ENCODE data around the gene BRMS1L.

BRMS1L gene

DNA sequence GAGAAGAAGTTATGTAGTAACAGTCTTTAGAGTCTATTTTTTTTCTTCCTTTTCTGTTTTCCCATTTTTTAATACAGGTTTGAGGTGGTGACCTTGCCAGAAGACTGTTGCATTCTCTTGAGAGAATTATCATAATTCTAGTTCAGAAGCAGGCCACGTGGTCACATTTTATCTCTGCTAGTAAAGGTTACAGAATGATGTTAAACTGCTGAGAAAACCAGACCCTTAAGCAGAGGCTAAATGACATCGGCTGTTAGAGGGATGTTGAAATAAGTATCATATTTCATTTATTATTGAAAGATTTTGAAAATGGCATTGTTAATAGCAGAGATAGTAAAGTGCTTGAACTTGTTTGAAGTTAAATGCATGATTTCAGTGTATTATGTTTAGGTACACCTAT is 49.2 kb downstream of the BRMS1L start:
- DNase-seq, result no peak

DNA sequence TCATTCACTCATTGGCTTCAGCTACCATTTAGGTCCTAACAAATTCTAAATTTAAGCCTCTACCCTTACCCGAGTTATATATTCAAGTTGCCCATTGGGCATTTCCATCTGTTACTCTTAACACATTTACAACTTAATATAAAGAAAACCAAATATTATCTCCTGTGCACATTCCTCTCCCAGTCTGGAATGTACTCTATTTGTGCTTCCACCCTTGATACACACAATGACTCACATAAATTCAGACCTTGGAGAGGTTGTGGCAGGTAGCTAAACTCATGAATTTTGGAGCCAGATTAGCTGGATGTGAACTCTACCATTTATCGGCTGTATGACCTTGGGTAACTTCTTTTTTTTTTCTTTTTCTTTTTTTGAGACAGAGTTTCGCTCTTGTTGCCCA is 51.1 kb downstream of the BRMS1L start:
- DNase-seq, result no peak

DNA sequence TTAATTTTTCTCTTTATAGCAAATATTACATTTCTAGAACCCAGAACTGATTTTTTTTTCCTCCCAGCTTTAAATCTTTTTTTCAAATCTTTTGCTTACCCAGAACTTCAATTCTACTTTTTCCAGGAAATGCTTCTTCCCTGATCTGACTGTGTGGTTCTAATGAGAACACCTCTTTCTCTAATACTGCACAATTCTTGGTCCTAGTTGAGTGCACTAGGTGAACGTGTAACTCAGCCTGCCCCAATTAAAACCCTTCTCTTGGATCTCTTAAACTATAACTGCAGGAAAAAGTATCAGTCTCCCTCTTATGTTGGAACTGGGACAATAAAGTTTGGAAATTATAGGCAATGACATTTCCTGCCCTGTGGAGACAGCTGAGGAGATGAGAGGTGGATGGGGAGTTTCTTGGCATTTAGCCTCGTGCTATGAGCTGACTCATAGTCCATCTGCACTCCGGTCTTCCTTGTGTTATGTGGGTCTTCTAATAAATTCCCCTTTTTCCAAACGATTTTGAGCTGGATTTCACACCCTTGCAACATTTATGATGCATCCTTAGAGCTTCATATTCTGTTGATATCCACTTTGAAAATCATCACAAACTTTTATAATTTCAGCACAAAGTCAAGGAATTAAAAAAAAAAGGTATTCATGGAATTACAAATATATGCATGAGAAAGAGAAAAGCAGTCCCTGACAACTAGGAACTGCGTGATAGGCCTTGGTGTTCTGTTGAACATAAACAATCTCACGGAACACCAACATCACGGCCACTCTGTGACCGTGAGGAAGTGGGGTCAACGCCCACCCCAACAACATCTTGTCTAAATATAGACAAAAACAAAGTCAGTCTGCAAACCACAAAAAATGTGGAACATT is 52.4 kb downstream of the BRMS1L start:
- DNase-seq, result no peak

DNA sequence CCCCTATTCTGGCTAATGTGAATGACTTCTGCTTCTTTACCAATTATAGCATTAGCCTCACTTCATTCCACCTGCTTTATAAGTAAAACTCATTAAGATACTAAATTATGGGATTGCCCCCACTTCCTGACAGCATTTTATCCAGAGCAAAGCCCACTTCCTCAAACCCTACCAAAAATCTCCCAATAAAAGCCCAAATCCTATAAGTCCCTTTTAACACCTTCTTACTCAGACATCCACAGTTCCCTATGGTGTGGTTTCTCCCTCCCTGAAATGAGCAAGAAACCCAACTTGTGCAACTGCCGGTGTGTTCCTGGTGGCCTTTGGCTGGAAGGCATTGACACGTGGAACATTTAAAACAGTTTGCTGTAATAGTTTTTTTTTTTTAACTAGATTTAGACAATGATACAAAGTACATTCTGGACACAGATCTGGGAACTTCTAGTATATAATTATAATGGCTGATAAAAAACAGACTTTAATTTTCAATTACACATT is 53.1 kb downstream of the BRMS1L start:
- no peak for DNase-seq

DNA sequence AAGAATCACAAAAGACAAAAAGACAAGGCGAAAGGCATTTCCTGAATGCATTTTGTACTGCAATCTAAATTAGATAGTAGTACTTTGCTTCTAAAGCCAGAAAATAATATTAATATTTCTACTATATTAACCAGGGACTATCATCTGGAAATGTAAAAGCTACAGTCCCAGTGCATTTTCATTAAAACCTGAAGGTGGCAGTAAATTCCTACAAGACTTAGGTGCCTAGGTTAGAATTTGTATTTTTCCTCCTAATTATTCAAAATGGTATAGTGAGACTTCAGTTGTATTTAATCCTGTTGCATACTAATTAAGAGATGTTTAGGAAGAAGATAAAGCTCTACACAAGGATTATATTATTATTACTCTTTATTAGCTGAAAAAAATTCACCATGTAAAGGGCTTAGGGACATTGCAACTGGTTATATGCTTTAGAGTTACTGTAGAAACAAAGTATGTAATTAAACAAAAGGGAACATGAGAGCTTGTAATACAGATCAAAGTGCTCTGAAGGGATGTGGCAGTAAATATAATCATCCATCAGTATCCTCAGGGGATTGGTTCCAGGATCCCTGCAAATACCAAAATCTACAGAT is 53.6 kb downstream of the BRMS1L start:
- peak; percentile 23 for DNase-seq

DNA sequence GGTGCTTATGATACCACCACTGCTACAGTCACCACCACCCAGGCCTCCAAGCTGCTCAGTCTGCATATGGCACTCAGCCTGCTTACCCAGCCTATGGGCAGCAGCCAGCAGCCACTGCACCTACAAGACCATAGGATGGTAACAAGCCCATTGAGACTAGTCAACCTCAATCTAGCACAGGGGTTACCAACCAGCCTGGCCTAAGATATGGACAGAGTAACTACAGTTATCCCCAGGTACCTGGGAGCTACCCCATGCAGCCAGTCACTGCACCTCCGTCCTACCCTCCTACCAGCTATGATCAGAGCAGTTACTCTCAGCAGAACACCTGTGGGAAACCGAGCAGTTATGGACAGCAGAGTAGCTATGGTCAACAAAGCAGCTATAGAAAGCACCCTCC is 55.1 kb downstream of the BRMS1L start:
- no peak for DNase-seq

DNA sequence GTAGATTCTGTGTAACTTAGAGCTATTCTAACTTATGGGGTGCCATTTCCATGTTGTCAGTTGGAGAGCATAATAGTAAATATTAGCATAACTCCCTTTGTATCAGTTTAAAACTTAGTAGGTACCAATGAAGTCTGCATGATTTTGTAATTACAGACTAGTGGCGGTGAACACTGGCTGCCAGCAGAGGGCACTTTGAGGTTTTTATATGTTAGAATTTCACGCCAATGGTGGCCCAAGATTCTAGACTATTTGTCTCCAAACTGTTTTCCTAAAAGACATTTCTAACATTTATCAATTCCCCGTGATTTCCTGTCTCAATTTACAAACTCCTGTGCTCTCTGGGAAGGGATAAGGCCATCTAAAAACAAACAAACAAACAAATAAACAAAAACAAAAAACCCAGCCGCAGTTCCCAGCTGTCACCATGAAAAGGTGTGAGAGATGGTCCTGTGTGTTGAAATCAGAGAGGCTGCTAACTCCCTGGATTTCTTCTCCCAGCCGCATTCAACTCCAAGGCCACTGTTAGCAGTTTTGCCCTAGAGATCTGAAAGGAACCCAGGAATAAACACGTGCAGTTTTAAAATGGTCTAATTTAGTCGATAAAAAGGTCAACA is 57.6 kb downstream of the BRMS1L start:
- DNase-seq, result no peak

DNA sequence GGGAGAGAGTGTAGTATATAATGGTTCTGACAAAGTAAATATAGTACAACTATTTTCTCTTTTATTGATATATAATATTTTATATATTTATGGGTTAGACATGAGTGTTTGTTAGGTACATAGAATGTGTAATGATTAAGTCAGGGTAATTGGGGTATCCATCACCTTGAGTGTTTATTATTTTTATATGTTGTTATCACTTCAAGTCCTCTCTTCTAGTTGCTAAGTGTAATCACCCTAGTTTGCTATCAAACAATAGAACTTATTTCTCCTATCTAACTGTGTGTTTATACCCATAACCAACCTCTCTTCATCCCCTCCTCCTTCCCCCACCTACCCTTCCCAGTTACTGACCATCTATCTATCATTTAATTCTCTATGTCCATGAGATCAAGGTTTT is 64.2 kb downstream of the BRMS1L start:
- no peak for DNase-seq

DNA sequence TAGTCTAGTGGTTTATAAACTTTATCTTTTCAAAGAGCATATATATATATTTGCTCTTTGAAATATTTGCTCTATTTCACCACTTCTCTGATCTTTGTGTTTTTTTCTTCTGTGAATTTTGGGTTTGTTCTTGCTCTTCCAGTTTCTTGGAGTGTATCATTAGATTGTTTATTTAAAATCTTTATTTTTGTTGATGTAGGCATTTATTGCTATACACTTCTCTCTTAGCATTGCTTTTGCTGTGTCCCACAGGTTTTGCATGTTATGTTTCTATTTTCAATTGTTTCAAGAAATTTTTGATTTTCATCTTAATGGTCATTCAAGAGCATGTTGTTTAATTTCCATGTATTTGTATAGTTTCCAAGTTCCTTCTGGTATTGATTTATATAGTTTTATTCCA is 69.1 kb downstream of the BRMS1L start:
- no peak for DNase-seq

DNA sequence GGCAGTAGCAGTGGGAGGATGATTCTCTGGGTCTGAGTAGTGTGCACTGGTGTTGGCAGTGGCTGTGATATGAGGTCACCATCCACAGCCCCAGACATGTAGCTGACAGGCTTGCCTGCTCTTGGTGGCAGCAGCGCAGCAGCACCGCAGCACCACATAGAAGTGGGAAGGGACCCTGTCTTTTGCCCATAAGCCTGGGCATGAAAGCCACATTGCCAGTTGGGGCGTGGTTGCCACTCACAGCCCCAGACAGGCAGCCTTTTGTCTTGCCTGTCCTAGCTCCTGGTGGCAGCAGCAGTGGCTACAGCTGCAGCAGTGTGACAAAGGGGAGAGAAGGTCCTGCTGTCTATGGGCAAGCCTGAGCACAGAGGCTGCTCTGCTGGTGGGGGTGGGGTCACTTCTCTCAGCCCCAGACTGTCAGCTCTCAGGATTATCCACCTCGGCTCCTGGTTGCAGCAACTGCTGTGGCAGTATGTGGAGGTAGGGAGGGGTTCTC is 71.5 kb downstream of the BRMS1L start:
- no peak for DNase-seq

DNA sequence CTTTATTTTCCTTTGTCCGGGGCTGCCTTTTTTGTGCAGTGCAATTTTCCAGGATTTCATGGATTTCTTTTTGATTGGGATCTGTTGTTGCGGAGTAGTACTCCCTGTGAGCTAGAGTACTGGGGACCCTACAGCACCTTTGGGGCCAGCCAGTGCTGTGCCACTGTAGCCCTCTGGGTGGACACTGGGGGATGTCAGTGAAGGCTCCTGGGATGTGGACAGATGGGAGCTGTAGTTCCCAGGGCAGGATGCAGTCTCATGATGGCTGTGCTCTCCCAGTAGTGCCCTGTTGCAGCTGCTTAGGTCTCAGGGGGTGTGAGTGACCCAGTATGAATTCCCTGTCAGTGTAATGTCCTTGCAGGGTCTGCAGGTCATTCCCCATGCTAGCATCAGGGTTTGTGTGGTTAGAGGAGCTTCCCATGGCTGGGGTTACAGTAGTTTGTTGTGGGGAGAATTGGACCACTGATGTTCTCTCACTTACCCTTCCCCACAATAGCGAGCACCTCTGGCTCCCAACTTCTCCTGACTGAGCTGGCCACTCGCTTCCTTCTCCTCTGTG is 72.2 kb downstream of the BRMS1L start:
- DNase-seq, result no peak

DNA sequence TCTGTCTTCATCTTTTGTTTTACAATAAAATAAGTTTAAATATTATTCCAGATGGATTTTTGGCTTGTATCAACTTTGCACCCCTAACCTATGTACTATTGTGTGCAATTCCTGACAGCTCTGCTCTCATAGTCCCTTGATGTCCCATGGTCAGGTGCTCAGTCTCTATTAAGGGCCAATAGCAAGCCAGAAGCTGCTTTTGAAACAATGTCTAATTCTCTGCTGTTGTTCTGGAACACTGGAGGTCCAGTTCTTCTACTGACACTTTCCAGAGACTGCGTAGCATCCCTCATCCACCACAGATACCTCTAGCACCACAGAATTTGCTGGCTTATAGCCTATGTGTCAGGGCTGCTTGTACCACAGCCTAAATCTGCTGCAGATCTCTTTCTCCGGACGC is 74.6 kb downstream of the BRMS1L start:
- no peak for DNase-seq

DNA sequence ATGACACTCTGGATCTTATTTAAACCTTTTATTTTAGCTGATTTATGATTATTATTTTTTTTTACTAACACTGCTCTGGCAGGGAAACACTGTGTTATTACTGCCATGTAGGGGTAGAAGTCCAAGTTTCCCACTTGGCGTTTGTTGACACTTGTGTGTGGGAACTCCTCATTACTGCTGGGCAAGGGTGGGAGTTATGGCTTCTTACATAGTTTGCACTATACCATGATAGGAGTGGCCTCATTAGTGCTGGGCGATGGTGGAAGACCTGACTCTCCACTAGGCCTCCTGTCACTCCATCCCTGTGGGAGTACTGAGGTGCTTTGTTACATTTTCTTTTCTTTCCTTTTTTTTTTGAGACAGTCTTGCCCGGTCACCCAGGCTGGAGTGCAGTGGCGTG is 83.5 kb downstream of the BRMS1L start:
- DNase-seq, result no peak

DNA sequence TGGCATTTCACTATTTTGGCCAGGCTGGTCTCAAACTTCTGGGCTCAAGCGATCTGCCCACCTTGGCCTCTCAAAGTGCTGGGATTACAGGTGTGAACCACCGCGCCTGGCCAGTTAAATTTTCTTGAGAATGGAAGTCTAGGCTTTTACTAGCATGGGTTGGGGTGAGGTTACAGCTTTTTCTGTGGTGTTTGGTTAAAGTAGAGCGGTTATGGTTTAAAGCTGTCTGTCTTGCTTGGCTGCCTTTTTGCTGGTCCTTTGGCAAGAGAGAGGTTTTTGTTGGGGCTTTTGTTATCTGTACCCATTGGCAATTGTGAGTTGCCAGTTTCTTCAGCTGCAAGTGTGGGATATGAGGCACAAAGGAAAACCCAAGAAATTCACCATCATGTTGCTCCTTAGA is 84.1 kb downstream of the BRMS1L start:
- no peak for DNase-seq

DNA sequence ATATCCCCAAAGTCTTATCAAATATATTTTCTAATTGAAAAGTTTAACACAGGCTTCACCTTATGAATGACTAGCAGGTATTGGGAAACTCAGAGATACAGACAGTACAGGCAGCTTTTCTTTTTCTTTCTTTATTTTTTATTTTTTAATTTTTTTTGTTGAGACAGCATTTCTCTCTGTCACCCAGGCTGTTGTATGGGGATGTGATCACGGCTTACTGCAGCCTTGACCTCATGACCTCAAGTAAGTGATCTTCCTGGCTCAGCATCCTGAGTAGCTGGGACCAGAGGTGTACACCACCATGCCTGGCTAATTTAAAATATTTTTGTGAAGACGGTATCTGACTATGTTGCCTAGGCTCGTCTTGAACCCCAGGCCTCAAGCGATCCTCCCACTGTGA is 85.0 kb downstream of the BRMS1L start:
- no peak for DNase-seq

DNA sequence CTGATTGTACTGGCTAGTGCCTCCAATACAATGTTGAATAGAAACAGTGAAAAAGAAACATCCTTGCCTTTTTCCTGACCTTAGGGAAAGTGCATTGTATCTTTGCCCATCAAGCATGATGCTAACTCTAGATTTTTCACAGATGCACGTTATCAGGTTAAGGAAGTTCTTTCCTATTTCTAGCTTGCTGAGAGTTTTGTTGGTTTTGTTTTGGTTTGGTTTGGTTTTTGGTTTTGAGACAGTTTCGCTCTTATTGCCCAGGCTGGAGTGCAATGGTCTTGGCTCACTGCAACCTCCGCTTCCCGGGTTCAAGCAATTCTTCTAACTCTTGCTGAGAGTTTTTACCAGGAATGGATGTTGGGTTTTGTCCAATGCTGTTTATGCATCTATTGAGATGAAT is 89.0 kb downstream of the BRMS1L start:
- no peak for DNase-seq

DNA sequence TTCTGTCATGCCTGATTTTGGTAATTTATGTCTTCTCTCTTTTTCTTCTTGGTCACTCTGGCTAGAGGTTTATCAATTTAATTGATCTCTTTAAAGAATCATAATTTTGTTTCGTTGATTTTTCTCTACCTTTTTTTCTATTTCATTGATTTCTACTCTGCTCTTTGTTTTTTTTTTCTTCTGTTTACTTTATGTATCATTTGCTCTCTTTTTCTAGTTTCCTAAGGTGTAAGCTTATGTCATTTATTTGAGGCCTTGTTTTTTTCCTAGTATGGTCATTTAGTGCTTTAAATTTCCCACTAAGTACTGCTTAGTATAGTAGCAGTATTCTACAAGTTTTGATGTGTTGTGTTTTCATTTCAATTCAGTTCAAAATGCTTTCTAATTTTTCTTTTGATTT is 89.6 kb downstream of the BRMS1L start:
- DNase-seq, result no peak
